GM10847 (cell line): ENCODE results near the gene PNPLA1.

ENCODE experiments used
- POLR2A ChIP-seq: IDR thresholded peaks from 2 replicates; pipeline ENCODE4 v1.6.1; 2011; ENCODE audit not compliant: insufficient read length; ENCODE audit errors: extremely low read depth

Gene PNPLA1

DNA sequence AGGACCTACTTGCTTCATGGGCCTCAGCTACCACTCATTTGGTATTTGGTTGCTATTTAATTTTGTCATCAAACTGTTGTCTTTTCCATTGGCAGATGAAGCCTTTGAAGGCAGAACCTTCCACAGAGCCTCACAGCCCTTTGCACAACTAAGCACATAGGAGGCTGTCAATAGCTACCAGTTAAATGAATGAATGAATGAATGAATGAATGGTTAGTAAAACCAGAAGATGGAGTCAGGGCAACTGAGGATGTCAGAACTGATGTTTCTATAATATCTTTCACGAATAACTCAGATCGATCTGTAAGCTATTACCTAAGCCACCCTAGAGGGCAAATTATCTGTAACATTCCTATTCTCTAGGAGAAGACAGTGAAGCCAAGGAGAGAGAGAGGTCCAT, 47.8 kb downstream of the PNPLA1 start:
- TF ChIP-seq POLR2A: no peak

DNA sequence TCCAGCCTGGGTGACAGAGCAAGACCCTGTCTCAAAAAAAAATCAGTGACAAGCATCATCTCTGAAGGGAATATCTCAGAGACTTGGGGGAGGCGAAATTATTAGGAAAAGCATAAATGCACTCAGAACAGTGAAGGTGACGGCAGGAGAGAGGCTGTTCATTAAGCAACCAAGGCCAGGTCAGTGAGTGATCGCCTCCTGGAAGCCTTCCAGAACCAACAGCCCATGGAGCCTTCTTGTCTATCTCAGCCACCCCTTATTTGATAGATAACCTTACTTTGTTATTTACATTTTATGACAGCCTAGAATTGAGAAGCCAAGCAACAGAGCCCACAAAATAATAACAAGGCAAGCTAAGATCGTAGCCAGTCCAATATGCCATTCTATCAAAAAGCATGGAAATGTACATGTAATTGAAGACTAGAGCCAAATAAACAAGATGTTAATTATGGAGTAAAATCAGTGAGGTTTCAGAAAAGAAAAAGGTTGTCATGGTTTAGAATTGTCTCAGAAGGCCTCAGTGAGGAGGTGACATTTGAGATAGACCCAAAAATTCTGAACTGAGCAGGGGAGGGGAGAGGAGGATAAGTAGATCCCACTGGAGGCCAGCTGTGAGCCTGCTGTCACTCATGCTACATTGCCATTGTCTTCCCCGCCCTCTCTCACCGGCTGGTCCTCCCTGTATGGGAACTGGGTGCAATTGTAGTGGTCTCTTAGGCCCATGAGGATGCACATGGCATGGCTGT, 49.0 kb downstream of the PNPLA1 start:
- TF ChIP-seq POLR2A: no peak

DNA sequence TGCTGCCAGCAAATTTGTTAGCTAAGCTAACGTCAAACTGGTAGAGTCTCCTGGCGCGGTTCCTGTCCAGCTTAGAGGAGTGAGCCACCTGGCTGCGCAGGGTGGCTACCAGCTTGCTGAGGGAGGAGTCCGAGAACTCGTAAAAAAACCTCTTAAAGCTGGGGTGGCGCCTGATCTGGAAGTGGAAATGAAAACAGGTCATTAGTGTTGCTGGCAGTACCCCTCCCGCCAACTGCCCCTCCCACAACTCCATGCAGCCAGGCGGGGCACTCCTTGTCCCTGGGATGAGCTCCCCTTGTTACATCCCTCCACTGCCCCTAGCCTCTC, 49.5 kb downstream of the PNPLA1 start:
- TF ChIP-seq POLR2A: no peak

DNA sequence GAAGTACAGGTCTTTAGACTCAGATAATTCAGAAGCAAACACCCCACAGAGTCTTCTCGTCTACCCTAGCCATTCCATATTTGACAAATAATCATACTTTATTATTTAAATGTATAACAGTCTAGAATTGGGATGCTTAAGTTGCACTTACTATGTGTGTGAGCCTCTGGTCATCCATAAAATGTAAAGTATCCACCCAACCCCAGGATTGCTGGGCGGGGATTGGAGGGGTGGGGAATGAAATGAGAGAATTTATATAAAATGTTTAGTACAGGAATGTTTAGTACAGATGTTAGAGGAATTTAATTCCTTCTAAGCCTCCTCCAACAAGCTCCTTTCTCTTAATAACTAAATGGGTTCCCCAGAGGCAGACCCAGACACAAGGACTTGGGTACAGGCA, 50.0 kb downstream of the PNPLA1 start:
- no peak for TF ChIP-seq POLR2A

DNA sequence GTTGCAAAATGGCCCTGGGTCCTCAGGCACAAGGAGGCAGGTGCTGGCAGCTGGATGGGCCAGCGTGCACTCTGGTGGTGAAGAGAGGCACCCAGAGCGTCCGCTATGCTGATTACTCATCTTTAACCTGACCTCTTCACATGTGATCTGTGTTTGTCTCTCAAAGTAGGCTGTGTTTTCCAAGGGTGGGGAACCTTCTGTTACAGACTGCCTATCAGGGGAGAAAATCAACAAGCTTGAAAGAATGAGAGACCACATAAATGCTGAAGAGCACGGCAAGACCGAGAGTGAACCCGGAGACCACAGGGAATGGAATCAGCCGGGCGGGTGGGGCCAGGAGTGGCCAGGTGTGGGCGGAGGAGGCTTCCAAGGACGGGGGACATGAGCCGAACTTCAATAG, 50.6 kb downstream of the PNPLA1 start:
- TF ChIP-seq POLR2A: no peak

DNA sequence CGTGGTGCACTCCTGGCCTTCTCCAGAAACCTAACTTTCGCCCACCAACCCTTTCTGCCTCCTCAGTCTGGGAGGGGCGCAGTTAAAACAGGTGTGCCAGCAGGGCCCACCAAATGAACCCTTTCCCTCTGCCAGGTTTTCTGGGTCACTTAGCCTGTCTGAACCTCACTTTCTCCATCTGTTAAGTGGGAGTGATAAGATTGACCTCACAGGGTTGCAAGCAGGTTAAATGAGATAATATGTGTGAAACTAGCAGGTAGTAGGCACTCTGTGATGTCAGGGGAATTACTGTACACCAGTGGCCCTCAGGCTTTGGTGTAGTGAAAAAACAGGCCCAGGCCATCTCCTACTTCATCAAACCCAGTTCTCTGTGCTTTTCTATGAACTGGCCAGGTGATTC, 52.7 kb downstream of the PNPLA1 start:
- no peak for TF ChIP-seq POLR2A

DNA sequence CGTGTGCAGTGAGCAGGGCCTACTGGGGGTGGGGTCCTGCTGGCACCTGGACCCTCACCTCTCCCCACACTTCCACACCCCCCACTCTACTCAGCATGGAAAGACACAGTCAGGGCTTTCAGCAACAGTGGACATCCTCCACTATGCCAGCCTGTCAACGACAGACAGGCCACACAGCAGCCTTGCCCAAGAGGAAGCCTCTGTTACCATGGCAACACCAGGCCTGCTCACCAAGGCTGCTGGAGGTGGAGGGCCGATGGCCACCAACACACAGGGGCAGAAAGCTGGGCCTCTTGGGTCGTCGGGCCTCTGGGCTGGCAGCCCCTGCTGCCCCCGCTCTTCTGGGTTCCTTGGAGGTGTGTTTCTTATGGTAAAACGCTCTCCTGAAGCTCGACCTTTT, 53.2 kb downstream of the PNPLA1 start:
- no peak for TF ChIP-seq POLR2A

DNA sequence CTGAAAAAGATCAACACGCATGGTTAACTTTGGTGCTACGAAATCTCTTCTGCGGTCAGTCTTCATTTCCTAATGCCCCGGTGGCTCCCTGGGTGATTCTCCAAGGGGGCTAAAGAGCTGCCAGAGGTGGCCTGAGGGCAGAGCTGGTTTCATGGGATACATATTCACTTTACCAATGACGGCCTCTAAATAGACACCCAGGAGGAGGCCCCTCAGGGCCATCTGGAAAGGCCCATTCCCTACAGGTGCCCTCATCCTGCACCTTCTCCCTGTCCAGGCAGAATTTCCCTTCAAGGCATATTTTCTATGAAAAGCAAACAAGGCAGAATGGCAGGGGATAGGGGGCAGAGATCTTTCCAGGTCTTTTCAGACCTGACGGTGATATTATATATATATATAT, 54.3 kb downstream of the PNPLA1 start:
- TF ChIP-seq POLR2A: no peak

DNA sequence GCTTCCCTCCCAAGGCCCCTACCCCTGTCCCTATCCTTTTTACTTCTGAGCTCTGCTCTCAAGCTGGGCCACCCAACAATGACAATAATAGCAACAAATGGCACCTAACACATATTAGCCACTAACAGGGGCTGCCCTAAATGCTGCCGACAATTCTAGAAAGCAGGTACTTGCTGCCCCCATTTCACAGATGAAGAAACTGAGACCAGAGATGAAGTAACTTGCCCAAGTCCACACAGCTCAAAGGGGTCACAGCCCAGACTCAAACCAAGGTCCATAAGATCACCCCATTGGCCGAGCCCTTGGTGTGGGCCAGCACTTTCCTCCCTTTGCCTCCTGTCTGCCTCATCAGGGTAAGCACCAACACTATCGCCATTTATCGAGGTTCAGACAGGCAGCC, 54.9 kb downstream of the PNPLA1 start:
- no peak for TF ChIP-seq POLR2A

DNA sequence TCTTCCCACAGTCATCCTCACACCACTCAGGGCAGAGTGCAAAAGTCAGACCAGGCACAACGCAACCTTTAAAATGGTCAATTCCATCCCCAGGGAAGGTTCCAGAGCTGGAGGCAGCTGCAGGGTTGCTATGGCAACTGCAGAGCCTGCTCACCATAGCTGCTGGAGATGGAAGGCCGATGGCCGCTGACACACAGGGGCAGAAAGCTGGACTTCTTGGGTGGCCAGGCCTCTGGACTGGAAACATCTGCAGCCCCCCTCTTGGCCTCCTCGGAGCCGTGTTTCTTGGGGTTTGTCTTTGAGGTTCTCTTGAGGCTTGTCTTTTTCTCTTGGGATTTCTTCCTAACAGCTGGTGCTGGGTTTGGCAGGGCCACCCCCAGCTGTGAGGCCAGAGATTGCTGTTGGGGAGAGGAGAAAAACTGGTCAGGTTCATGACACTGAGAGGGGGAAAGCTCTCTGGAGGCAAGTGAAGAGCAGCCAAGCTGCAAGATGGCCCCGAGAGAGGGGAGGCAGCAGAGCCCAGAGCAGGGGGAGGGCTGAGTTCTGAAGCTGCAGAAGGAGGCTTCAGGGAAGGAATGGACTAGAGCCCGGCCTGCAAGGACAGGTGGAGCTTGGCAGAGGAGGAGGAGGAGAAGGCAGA, 56.6 kb downstream of the PNPLA1 start:
- TF ChIP-seq POLR2A: no peak

DNA sequence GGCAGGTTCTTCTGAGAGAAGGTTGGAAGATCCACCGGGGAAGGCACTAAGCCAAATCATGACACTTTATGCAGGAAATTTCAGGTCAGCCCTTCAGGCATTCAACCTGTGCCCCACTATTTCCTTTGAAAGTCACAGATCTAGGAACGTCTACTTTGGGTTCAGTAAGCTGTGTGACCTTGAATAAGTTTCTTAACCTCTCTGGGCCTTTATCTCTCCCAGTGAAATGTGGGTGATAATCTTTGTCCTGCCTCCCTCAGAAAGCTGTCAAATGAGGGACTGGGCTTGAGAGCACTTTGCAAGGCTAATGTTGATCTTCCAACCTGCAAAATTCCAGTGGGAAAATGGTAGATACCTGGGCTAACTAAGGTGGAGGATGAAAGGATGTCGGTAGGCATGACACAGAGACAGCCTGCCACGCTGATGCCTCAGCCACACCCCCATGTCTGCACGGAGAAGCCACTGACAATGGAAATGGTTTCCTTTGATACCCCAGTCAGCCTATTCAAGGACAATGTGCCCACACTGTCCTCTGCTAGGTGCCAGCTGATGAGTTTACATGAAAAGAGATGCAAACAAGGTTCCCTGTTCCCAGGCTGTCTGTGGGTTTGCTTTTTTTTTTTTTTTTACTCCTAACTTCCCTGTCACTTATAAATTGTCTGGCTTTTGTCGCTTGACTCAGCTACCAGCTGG, 57.5 kb downstream of the PNPLA1 start:
- TF ChIP-seq POLR2A: no peak

DNA sequence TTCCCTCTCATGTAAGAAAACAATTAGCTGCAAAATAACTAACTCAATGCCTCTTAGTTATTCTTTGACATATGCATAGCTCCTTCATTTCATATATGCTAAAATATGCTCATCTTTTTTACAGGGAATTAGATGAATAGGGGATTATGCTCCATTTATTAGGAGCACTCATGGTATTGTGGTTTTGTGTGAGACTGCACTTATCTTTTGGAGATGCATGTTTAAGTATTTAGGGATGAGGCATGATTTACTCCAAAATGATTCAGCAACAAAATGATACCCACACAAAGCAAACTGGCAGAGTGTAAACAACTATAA, 58.0 kb downstream of the PNPLA1 start:
- no peak for TF ChIP-seq POLR2A

DNA sequence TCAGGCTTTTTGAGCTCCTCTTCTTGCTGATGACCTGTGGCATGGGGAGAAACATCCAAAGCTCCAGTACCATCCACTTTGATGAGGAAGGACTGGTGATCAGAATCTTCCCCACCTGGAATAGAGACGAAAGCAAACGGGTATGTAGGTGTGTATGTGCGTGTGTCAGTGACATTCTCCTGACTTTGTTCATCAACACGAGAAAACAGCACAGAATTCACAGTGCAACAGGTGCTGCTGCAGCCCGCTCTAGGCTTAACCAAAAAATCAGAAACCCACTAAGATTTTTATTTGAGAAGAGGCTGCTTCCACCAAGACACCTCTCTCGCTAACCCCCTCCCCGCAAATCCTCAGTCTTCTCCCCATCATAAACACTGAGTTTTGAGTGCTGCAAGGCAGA, 58.7 kb downstream of the PNPLA1 start:
- TF ChIP-seq POLR2A: no peak

DNA sequence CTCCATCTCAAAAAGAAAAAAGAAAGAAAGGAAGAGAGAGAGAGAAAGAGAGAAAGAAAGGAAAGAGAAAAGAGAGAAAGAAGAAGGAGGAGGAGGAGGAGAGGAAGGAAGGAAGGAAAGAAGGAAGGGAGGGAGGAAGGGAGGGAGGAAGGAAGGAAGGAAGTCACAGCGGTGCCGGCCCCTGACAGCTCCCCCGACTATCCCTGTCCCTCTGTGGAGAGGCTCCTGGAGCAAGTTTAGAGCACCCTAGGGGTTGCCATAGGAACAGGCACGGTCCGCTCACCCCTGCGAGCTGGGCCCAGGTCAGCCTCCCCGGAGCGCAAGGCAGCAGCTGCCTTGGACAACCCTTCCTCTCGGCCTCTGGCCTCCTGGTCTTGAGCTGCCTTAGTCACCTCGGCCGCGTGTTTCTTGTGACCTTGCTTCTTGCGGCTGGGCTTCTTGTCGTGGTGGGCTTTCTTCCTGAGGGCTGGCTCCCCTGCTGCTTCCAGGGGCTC, 60.0 kb downstream of the PNPLA1 start:
- TF ChIP-seq POLR2A: no peak

DNA sequence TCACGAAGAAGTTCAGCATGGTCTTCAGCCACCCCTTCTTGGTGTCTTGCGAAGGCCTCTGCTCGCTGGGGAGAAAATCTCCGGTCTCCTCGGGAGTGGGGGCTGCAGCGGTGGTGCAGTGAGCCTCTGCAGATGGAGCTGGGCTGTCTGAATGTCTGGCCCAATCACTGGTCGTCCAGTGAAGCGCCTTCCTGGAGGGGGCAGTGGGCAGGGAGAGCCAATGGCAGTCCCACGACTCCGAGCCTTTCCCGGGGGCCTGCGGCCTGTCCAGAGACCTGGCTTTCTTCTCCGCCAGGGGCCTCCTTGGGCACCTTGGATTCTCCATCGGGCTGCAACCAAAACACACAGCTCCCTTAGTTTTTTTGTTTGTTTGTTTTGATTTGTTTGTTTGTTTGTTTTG, 60.5 kb downstream of the PNPLA1 start:
- TF ChIP-seq POLR2A: no peak

DNA sequence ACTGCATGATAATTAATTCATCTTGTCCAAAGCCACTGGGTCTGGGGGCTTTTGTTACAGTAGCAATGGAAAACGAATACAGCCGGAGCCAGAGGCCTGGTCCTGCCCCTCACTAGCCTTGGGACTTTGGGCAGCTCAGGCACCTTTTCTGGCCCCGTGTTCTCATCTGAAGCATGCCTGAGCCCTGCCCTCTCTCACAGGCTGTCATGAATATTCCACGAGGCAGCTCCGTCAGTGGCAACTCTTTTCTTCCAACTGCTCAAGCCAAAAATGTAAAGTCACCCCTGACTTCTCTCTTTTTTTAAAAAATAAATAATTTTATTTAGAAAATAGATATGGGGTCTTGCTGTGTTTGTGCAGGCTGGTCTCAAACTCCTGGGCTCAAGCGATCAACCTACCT, 61.5 kb downstream of the PNPLA1 start:
- no peak for TF ChIP-seq POLR2A
